GM12878 (cell line): ENCODE results near the gene TKT. TPM values are rescaled to one million over a fixed set of nuclear protein-coding genes. Genes with fewer than 3 reads are reported as not detected.

ENCODE experiments used
- ATF7 ChIP-seq: fragments of 450-650 bp; IDR thresholded peaks from 2 replicates; pipeline ENCODE4 v1.6.1; 2016; ENCODE audit warnings: low read depth, mild to moderate bottlenecking
- BCL11A ChIP-seq: IDR thresholded peaks from 2 replicates; pipeline ENCODE4 v1.6.1; 2011; ENCODE audit warnings: low read depth, low read length
- CBFB ChIP-seq: IDR thresholded peaks from 2 replicates; pipeline ENCODE4 v1.6.1; 2016; ENCODE audit warnings: antibody characterized with exemption, low read depth
- CEBPB ChIP-seq, 2 experiments: fragments of 150-350 bp in 1 of 2; IDR thresholded peaks; 2 replicates each; pipeline ENCODE4 v1.6.1; 2012 to 2014; ENCODE audit warnings: low read depth in 2 of 2, low read length in 2 of 2, borderline replicate concordance in 1 of 2, inconsistent platforms in 1 of 2
- E4F1 ChIP-seq: fragments of 450-650 bp; IDR thresholded peaks from 2 replicates; pipeline ENCODE4 v1.6.1; 2018; ENCODE audit warnings: borderline replicate concordance, mild to moderate bottlenecking; ENCODE audit not compliant: partially characterized antibody
- EP300 ChIP-seq, 2 experiments: fragments of 150-350 bp in 1 of 2; IDR thresholded peaks; 2 replicates each; pipeline ENCODE4 v1.6.1; 2011 to 2012; ENCODE audit warnings: low read depth in 2 of 2, low read length in 2 of 2, borderline replicate concordance in 1 of 2, improper control_type of control experiment in 1 of 2, inconsistent platforms in 1 of 2; ENCODE audit not compliant: control insufficient read depth in 1 of 2
- ETV6 ChIP-seq, 2 experiments: fragments of 450-650 bp in 1 of 2; IDR thresholded peaks in 1 of 2; conservative IDR thresholded peaks in 1 of 2; 2 replicates each; pipeline ENCODE4 v1.6.1; 2014; ENCODE audit warnings: antibody characterized with exemption in 1 of 2, borderline replicate concordance in 1 of 2, low read depth in 1 of 2, mild to moderate bottlenecking in 1 of 2, moderate library complexity in 1 of 2
- FOXK2 ChIP-seq: fragments of 450-650 bp; IDR thresholded peaks from 2 replicates; pipeline ENCODE4 v1.6.1; 2017; ENCODE audit warnings: mild to moderate bottlenecking, moderate library complexity
- IKZF1 ChIP-seq: fragments of 450-650 bp; conservative IDR thresholded peaks from 2 replicates; pipeline ENCODE4 v1.6.1; 2017; ENCODE audit warnings: antibody characterized with exemption, mild to moderate bottlenecking
- MEF2A ChIP-seq: IDR thresholded peaks from 2 replicates; pipeline ENCODE4 v1.6.1; 2011; ENCODE audit warnings: low read depth, mild to moderate bottlenecking, low read length, moderate library complexity; ENCODE audit not compliant: insufficient read depth
- NFYB ChIP-seq: IDR thresholded peaks from 2 replicates; pipeline ENCODE4 v1.6.1; 2011; ENCODE audit warnings: low read depth, mild to moderate bottlenecking, low read length, improper control_type of control experiment, moderate library complexity; ENCODE audit not compliant: insufficient read depth
- NR2C1 ChIP-seq: fragments of 450-650 bp; IDR thresholded peaks from 2 replicates; pipeline ENCODE4 v1.6.1; 2017; ENCODE audit warnings: antibody characterized with exemption, mild to moderate bottlenecking, moderate library complexity
- NR2C2 ChIP-seq: IDR thresholded peaks from 2 replicates; pipeline ENCODE4 v1.6.1; 2011; ENCODE audit warnings: borderline replicate concordance, low read depth; ENCODE audit not compliant: control insufficient read depth, insufficient read length
- PBX3 ChIP-seq: IDR thresholded peaks from 2 replicates; pipeline ENCODE4 v1.6.1; 2011; ENCODE audit warnings: mild to moderate bottlenecking, low read depth, low read length, moderate library complexity; ENCODE audit not compliant: insufficient replicate concordance
- SMAD1 ChIP-seq: fragments of 450-650 bp; IDR thresholded peaks from 2 replicates; pipeline ENCODE4 v1.6.1; 2018; ENCODE audit warnings: mild to moderate bottlenecking, low read depth; ENCODE audit not compliant: partially characterized antibody
- SPI1 ChIP-seq: IDR thresholded peaks from 2 replicates; pipeline ENCODE4 v1.6.1; 2011; ENCODE audit warnings: low read depth, mild to moderate bottlenecking, low read length, moderate library complexity, borderline replicate concordance; ENCODE audit not compliant: insufficient read depth
- SREBF1 ChIP-seq: IDR thresholded peaks from 2 replicates; pipeline ENCODE4 v1.6.1; 2012; ENCODE audit warnings: mild to moderate bottlenecking, low read length
- STAT1 ChIP-seq: fragments of 450-650 bp; conservative IDR thresholded peaks from 2 replicates; pipeline ENCODE4 v1.6.1; 2014; ENCODE audit warnings: antibody characterized with exemption, mild to moderate bottlenecking
- TCF3 ChIP-seq: IDR thresholded peaks from 2 replicates; pipeline ENCODE4 v1.6.1; 2012; ENCODE audit warnings: low read depth, mild to moderate bottlenecking, low read length, borderline replicate concordance; ENCODE audit not compliant: insufficient read depth
- YY1 ChIP-seq: IDR thresholded peaks from 2 replicates; pipeline ENCODE4 v1.6.1; 2011; ENCODE audit warnings: low read depth, mild to moderate bottlenecking, low read length
- ZNF207 ChIP-seq: fragments of 450-650 bp; IDR thresholded peaks from 2 replicates; pipeline ENCODE4 v1.6.1; 2014; ENCODE audit warnings: antibody characterized with exemption, mild to moderate bottlenecking, borderline replicate concordance
- polyA plus RNA-seq, 11 experiments: library from polyadenylated mRNA; depleted of rRNA in 4 of 11; unstranded in 6 of 11; stranded (reverse) in 5 of 11; fragments of >200 nt; fragmentation: Nextera tagmentation in 4 of 11; fragmentation: Illumina TruSeq in 1 of 11; extraction: Ambion mirVana in 4 of 11; extraction: Trizol in 1 of 11; gene quantifications; 1 replicate in 1 of 11; 2 replicates in 10 of 11; pipeline versions ENCODE4 v1.2.1 to v1.2.3, GENCODE V29; 2011 to 2016; ENCODE audit warnings: inconsistent platforms in 2 of 11, missing spikeins in 2 of 11, low read depth in 1 of 11
- total RNA-seq, 4 experiments: library from RNA; depleted of rRNA in 3 of 4; stranded (reverse); fragments of >200 nt in 3 of 4; fragmentation: Illumina TruSeq in 1 of 4; extraction: Trizol in 1 of 4; gene quantifications; 2 replicates each; pipeline versions ENCODE4 v1.2.1 to v1.2.3, GENCODE V29; 2013 to 2021
- TF ChIP-seq, protein P1 (sequence below): fragments of 450-650 bp; IDR thresholded peaks from 2 replicates; pipeline ENCODE4 v1.6.1; 2017; ENCODE audit warnings: mild to moderate bottlenecking, moderate library complexity

The TKT gene
- total and polyA plus RNA-seq, 10 of the 15 experiments (the other 5 are each of a cell fraction or from before 2014, with no cell fraction given), result 56.4 to 385 (median 143) TPM

- TF ChIP-seq, protein P1, sequence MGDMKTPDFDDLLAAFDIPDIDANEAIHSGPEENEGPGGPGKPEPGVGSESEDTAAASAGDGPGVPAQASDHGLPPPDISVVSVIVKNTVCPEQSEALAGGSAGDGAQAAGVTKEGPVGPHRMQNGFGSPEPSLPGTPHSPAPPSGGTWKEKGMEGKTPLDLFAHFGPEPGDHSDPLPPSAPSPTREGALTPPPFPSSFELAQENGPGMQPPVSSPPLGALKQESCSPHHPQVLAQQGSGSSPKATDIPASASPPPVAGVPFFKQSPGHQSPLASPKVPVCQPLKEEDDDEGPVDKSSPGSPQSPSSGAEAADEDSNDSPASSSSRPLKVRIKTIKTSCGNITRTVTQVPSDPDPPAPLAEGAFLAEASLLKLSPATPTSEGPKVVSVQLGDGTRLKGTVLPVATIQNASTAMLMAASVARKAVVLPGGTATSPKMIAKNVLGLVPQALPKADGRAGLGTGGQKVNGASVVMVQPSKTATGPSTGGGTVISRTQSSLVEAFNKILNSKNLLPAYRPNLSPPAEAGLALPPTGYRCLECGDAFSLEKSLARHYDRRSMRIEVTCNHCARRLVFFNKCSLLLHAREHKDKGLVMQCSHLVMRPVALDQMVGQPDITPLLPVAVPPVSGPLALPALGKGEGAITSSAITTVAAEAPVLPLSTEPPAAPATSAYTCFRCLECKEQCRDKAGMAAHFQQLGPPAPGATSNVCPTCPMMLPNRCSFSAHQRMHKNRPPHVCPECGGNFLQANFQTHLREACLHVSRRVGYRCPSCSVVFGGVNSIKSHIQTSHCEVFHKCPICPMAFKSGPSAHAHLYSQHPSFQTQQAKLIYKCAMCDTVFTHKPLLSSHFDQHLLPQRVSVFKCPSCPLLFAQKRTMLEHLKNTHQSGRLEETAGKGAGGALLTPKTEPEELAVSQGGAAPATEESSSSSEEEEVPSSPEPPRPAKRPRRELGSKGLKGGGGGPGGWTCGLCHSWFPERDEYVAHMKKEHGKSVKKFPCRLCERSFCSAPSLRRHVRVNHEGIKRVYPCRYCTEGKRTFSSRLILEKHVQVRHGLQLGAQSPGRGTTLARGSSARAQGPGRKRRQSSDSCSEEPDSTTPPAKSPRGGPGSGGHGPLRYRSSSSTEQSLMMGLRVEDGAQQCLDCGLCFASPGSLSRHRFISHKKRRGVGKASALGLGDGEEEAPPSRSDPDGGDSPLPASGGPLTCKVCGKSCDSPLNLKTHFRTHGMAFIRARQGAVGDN, result peak; percentile 47; the same call in 1 of the 2 replicates
- TF ChIP-seq NFYB (no peak), CEBPB (IDR thresholded peaks at IDR 0.05; ENCODE audit: borderline replicate concordance in 1 of 2, low read depth in 2 of 2, low read length in 2 of 2) (no peak), CBFB (no peak), ETV6 (conservative IDR thresholded peaks at IDR 0.05 in 1 of 2, IDR thresholded peaks at IDR 0.05 in 1 of 2; ENCODE audit: borderline replicate concordance in 1 of 2, low read depth in 1 of 2) (no peak), BCL11A (no peak), SPI1 (no peak), SREBF1 (no peak), ZNF207 (peak; percentile 26; the same call in 1 of the 2 replicates), E4F1 (no peak), NR2C1 (no peak), NR2C2 (no peak), FOXK2 (no peak), TCF3 (no peak; the same call in 1 of the 2 replicates), ATF7 (no peak), PBX3 (no peak), IKZF1 (peak; percentile 52), MEF2A (no peak), SMAD1 (no peak), YY1 (peak; percentile 67), STAT1 (no peak), EP300 (IDR thresholded peaks at IDR 0.05; ENCODE audit: borderline replicate concordance in 1 of 2, control insufficient read depth in 1 of 2, low read depth in 2 of 2, low read length in 2 of 2) (no peak)
These were observed 423 bp downstream of the TKT start (continued) for GRCh38 chr3:53255423-53255774.
